ENCODE measurements around the gene ZNF197. TPM values are rescaled to one million over a fixed set of nuclear protein-coding genes. Genes with fewer than 3 reads are reported as not detected.

ZNF197 gene
- total and polyA plus RNA-seq, 2 of the 8 experiments (the other 6 are each of a cell fraction or from before 2014, with no cell fraction given) = 3.9 to 16.8 TPM

GRCh38 chr3:44584646-44585501 is 40.0 kb upstream of the ZNF197 start, which contains the start of gene ZNF660 (continued):
- TF ChIP-seq EP300 (IDR thresholded peaks at IDR 0.05; ENCODE audit: borderline replicate concordance in 1 of 2, low read depth in 2 of 2, low read length in 2 of 2) (0 out of 3 replicates have a peak, but pooled peaks of 1 of the 2 experiments have one; percentile 20), TAF7 (optimal IDR thresholded peaks at IDR 0.05; ENCODE audit: borderline replicate concordance, low read depth, low read length) (peak; percentile 89), SP2 (IDR thresholded peaks at IDR 0.05; ENCODE audit: low read length) (peak; percentile 57), RXRA (IDR thresholded peaks at IDR 0.05; ENCODE audit: insufficient read depth, low read depth, low read length) (no peak), NRF1 (IDR thresholded peaks at IDR 0.05; ENCODE audit: low read depth, low read length) (no peak), POLR2AphosphoS5 (IDR thresholded peaks at IDR 0.05; ENCODE audit: low read depth, low read length) (peak; percentile 90; the same call in 1 of the 2 replicates), E2F6 (IDR thresholded peaks at IDR 0.05) (peak; percentile 11; the same call in 1 of the 2 replicates), TBP (IDR thresholded peaks at IDR 0.05; ENCODE audit: low read depth, low read length) (peak; percentile 89), SIN3A (conservative IDR thresholded peaks at IDR 0.05 in 1 of 2, IDR thresholded peaks at IDR 0.05 in 1 of 2; ENCODE audit: low read depth in 1 of 2, low read length in 2 of 2) (peak; percentile 40 to 72; a peak in 1 of 4 replicates), SP4 (IDR thresholded peaks at IDR 0.05; ENCODE audit: low read length) (no peak), CBX8 (IDR thresholded peaks at IDR 0.05; ENCODE audit: borderline replicate concordance, low read depth, low read length) (no peak), CREB1 (IDR thresholded peaks at IDR 0.05) (peak; percentile 86), CBX5 (IDR thresholded peaks at IDR 0.05; ENCODE audit: low read depth, low read length) (no peak), MAFK (IDR thresholded peaks at IDR 0.05; ENCODE audit: low read depth, low read length) (no peak; the same call in 1 of the 2 replicates), EZH2 (IDR thresholded peaks at IDR 0.05; ENCODE audit: low read depth, low read length, severe bottlenecking) (no peak), ZNF274 (IDR thresholded peaks at IDR 0.05; ENCODE audit: borderline replicate concordance, extremely low read depth, low read length) (no peak), MAX (IDR thresholded peaks at IDR 0.05) (peak; percentile 48), SUZ12 (IDR thresholded peaks at IDR 0.05; ENCODE audit: low read length) (no peak), HDAC6 (IDR thresholded peaks at IDR 0.05; ENCODE audit: low read depth, low read length) (no peak), PHF8 (conservative IDR thresholded peaks at IDR 0.05; ENCODE audit: low read depth, low read length) (peak; percentile 92), SRF (IDR thresholded peaks at IDR 0.05; ENCODE audit: low read depth, low read length) (no peak), TEAD4 (IDR thresholded peaks at IDR 0.05; ENCODE audit: low read depth, low read length) (no peak), JUND (IDR thresholded peaks at IDR 0.05; ENCODE audit: low read length) (0 out of 2 replicates have a peak, but pooled peaks have one; percentile 13)
